HCT116 (cell line): Measurements from ENCODE around the gene C11orf21. TPM values are rescaled to one million over a fixed set of nuclear protein-coding genes. Genes with fewer than 3 reads are reported as not detected.

Source experiments
- ATAC-seq: fragments of 200-7000 bp; cut with Tn5 transposase; 2 replicates; pipeline ENCODE4 v1.9.1; 2020; ENCODE audit warnings: mild to moderate bottlenecking, moderate library complexity
- BruUV-seq: library from RNA; stranded (reverse); fragments of 400-500 nt; replicated peaks from 2 replicates; lab custom pipeline; 2021; lab: Mats Ljungman, UMichigan
- CTCF ChIA-PET: fragments of 300-600 bp; sonication (Branson Sonifier 250); formaldehyde crosslinking; loops from one replicate; lab custom pipeline; 2021; ENCODE audit warnings: antibody characterized with exemption; lab: Charles Lee
- POLR2A ChIA-PET: fragments of 300-600, 350-600 bp; sonication (Branson Sonifier 250); formaldehyde crosslinking; loops from one replicate; lab custom pipeline; 2021; ENCODE audit warnings: antibody characterized with exemption; lab: Charles Lee
- RAD21 ChIA-PET, 2 experiments: fragments of 300-600 bp; sonication (Branson Sonifier 250); formaldehyde crosslinking; loops; one replicate each; lab custom pipeline; 2023; ENCODE audit warnings: low total read pairs in 2 of 2; ENCODE audit not compliant: uncharacterized antibody in 2 of 2, unreplicated experiment in 2 of 2, low non-redundant PET in 1 of 2; lab: Charles Lee
- DNase-seq: peaks from one replicate; pipeline ENCODE4 v3.0.0-alpha.2; 2010; ENCODE audit warnings: low read depth, low spot score
- H2AFZ ChIP-seq: fragments of 200-600 bp; shearing (Covaris generic), sonication (generic); 2 replicates; pipeline ENCODE4 v1.6.1; 2017; ENCODE audit warnings: low read depth, mixed run types, mixed read lengths, antibody characterized with exemption, low read length; ENCODE audit not compliant: poor library complexity, severe bottlenecking
- H3K27ac ChIP-seq: 2 replicates; pipeline ENCODE4 v1.5.1; 2012; ENCODE audit warnings: low read depth, low read length
- H3K27me3 ChIP-seq: fragments of 200-600 bp; sonication (generic); 2 replicates; pipeline ENCODE4 v1.6.1; 2016; ENCODE audit warnings: mixed run types, low read length, mixed read lengths; ENCODE audit not compliant: insufficient read depth
- H3K36me3 ChIP-seq, 2 experiments: fragments of 200-500 bp in 1 of 2; fragments of 200-600 bp in 1 of 2; sonication (Bioruptor generic) in 1 of 2; sonication (generic) in 1 of 2; 2 replicates each; pipeline versions ENCODE4 v1.5.1 to v1.6.1; 2014 to 2016; ENCODE audit warnings: low read length in 2 of 2, inconsistent platforms in 1 of 2, mixed read lengths in 1 of 2, mixed run types in 1 of 2; ENCODE audit not compliant: insufficient read depth in 2 of 2, control insufficient read depth in 1 of 2
- H3K4me1 ChIP-seq, 2 experiments: fragments of 200-600 bp in 1 of 2; sonication (generic) in 1 of 2; 2 replicates each; pipeline versions ENCODE4 v1.5.1 to v1.6.1; 2012 to 2017; ENCODE audit warnings: low read length in 2 of 2, inconsistent platforms in 1 of 2, mild to moderate bottlenecking in 1 of 2, mixed read lengths in 1 of 2, mixed run types in 1 of 2, moderate library complexity in 1 of 2; ENCODE audit not compliant: insufficient read depth in 2 of 2, control insufficient read depth in 1 of 2
- H3K4me2 ChIP-seq: fragments of 200-600 bp; sonication (generic); 2 replicates; pipeline ENCODE4 v1.6.1; 2017; ENCODE audit warnings: mixed run types, low read length, mixed read lengths
- H3K4me3 ChIP-seq, 2 experiments: fragments of 200-600 bp in 1 of 2; sonication (generic) in 1 of 2; replicated peaks in 1 of 2; 2 replicates each; pipeline ENCODE4 v1.5.1; 2011 to 2016; ENCODE audit warnings: low read length in 2 of 2, control low read depth in 1 of 2, low read depth in 1 of 2, mild to moderate bottlenecking in 1 of 2, mixed read lengths in 1 of 2, mixed run types in 1 of 2
- H3K79me2 ChIP-seq: fragments of 200-600 bp; sonication (generic); 2 replicates; pipeline ENCODE4 v1.6.1; 2017; ENCODE audit warnings: mild to moderate bottlenecking, mixed run types, low read length, moderate library complexity, mixed read lengths; ENCODE audit not compliant: insufficient read depth
- H3K9ac ChIP-seq: fragments of 200-600 bp; sonication (generic); 2 replicates; pipeline ENCODE4 v1.6.1; 2016; ENCODE audit warnings: low read length, mixed read lengths
- H3K9me2 ChIP-seq: fragments of 200-600 bp; sonication (generic), shearing (Covaris generic); 2 replicates; pipeline ENCODE4 v1.6.1; 2017; ENCODE audit warnings: mixed run types, mild to moderate bottlenecking, moderate library complexity; ENCODE audit not compliant: insufficient read depth
- H3K9me3 ChIP-seq, 2 experiments: fragments of 200-500 bp in 1 of 2; fragments of 200-600 bp in 1 of 2; sonication (Bioruptor generic) in 1 of 2; sonication (generic) in 1 of 2; 2 replicates each; pipeline ENCODE4 v1.6.1; 2014 to 2017; ENCODE audit warnings: low read length in 2 of 2, mixed read lengths in 2 of 2, inconsistent platforms in 1 of 2, low read depth in 1 of 2, mild to moderate bottlenecking in 1 of 2, mixed run types in 1 of 2, moderate library complexity in 1 of 2; ENCODE audit not compliant: control insufficient read depth in 1 of 2, insufficient read depth in 1 of 2
- H4K20me1 ChIP-seq: fragments of 200-600 bp; sonication (generic), shearing (Covaris generic); 2 replicates; pipeline ENCODE4 v1.6.1; 2017; ENCODE audit warnings: mixed run types, mild to moderate bottlenecking, moderate library complexity; ENCODE audit not compliant: insufficient read depth
- EZH2phosphoT487 ChIP-seq: fragments of 200-600 bp; IDR thresholded peaks from 2 replicates; pipeline ENCODE4 v1.6.1; 2018; ENCODE audit warnings: antibody characterized with exemption, borderline replicate concordance
- FOSL1 ChIP-seq: IDR thresholded peaks from 2 replicates; pipeline ENCODE4 v1.6.1; 2012; ENCODE audit warnings: low read depth
- JUND ChIP-seq: IDR thresholded peaks from 2 replicates; pipeline ENCODE4 v1.6.1; 2012
- POLR2A ChIP-seq: IDR thresholded peaks from 2 replicates; pipeline ENCODE4 v1.7.0; 2011; ENCODE audit warnings: borderline replicate concordance; ENCODE audit not compliant: insufficient read depth, insufficient read length; ENCODE audit errors: extremely low read depth
- POLR2AphosphoS5 ChIP-seq: IDR thresholded peaks from 2 replicates; pipeline ENCODE4 v1.6.1; 2011; ENCODE audit warnings: mild to moderate bottlenecking, low read depth, low read length, moderate library complexity
- RAD21 ChIP-seq: IDR thresholded peaks from 2 replicates; pipeline ENCODE4 v1.6.1; 2012; ENCODE audit warnings: low read depth, mild to moderate bottlenecking
- SRF ChIP-seq: IDR thresholded peaks from 2 replicates; pipeline ENCODE4 v1.6.1; 2012; ENCODE audit warnings: low read depth
- TCF7L2 ChIP-seq: IDR thresholded peaks from 2 replicates; pipeline ENCODE4 v1.7.0; 2011; ENCODE audit warnings: borderline replicate concordance, inconsistent platforms; ENCODE audit not compliant: insufficient read depth, insufficient read length; ENCODE audit errors: extremely low read depth
- ZNF274 ChIP-seq: fragments of 200-500 bp; sonication (Bioruptor generic); IDR thresholded peaks from 2 replicates; pipeline ENCODE4 v1.6.1; 2014; ENCODE audit warnings: mild to moderate bottlenecking, low read depth, low read length, inconsistent platforms
- intact Hi-C: fragments of 100-400 bp; cut with micrococcal nuclease; formaldehyde crosslinking; loops from 2 replicates; pipeline ENCODE4 v1.10.0; 2022
- total RNA-seq: library from RNA; stranded (reverse); gene quantifications from one replicate; pipeline ENCODE4 v1.2.1, GENCODE V29; 2021; ENCODE audit not compliant: unreplicated experiment
- TF ChIP-seq, protein P1 (sequence below), 3 experiments: fragments of 200-600 bp in 1 of 3; sonication (generic) in 1 of 3; IDR thresholded peaks in 2 of 3; conservative IDR thresholded peaks in 1 of 3; 2 replicates each; pipeline ENCODE4 v1.5.1; 2012 to 2017; ENCODE audit warnings: low read depth in 2 of 3, low read length in 2 of 3, antibody characterized with exemption in 1 of 3, borderline replicate concordance in 1 of 3, control low read depth in 1 of 3, mild to moderate bottlenecking in 1 of 3, mixed read lengths in 1 of 3, mixed run types in 1 of 3, moderate library complexity in 1 of 3; ENCODE audit not compliant: insufficient read depth in 1 of 3

Gene C11orf21
- total RNA-seq, 1 experiment from 2014 or later: not detected

DNA sequence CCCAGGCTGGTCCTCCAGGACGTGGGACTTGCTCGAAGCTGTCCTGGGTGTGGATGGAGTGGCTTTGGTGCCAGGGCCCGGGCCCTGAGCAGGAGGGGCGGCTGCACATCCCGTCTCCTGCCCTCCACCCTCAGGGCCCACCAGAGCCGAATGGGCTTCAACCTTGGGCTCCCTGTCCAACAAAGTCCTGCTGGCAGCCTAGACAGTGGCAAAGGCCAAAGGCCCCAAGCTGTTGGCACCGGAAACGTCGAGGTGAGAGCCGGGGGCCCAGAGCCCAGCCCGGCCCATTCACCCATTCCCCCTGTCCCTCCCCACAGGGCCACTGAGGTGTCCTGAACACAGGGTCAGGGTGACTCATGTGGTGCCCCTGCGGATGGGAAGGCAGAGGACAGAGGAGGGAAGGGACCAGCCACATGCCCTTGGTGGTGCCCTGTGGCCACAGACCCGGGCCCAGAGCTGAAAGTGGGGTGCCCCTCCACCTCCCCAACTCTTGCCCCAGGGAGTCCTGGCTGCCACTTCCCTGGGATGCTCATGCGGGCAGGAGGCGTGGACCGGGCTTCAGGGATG lies 9.2 kb upstream of the C11orf21 start:
- no peaks in the 10 kb centered on the region for H3K79me2 ChIP-seq
- CTCF ChIA-PET: interaction anchor here (1.1 to 1.4 kb wide), 2 partner anchors 90 to 110 kb away, joined by 3 to 4 read pairs; partner anchors contain the start of gene TSSC4
- POLR2A ChIA-PET: no interaction called here
- H3K9me2 ChIP-seq: no peaks in the 10 kb centered on the region
- ATAC-seq (no peak), DNase-seq (no peak)
- peaks cover 0 to 20% of the 10 kb centered on the region in 2 experiments for H3K4me1 ChIP-seq
- no peaks in the 10 kb centered on the region for H3K9me3 ChIP-seq
- no TSS peak for BruUV-seq
- no peak overlapping the region for H3K9ac ChIP-seq
- H4K20me1 ChIP-seq: no peaks in the 10 kb centered on the region
- H3K36me3 ChIP-seq: no peaks in the 10 kb centered on the region
- no peak for TF ChIP-seq JUND
- no peak for TF ChIP-seq SRF
- TF ChIP-seq FOSL1: no peak
- TF ChIP-seq RAD21: no peak
- TF ChIP-seq, protein P1, sequence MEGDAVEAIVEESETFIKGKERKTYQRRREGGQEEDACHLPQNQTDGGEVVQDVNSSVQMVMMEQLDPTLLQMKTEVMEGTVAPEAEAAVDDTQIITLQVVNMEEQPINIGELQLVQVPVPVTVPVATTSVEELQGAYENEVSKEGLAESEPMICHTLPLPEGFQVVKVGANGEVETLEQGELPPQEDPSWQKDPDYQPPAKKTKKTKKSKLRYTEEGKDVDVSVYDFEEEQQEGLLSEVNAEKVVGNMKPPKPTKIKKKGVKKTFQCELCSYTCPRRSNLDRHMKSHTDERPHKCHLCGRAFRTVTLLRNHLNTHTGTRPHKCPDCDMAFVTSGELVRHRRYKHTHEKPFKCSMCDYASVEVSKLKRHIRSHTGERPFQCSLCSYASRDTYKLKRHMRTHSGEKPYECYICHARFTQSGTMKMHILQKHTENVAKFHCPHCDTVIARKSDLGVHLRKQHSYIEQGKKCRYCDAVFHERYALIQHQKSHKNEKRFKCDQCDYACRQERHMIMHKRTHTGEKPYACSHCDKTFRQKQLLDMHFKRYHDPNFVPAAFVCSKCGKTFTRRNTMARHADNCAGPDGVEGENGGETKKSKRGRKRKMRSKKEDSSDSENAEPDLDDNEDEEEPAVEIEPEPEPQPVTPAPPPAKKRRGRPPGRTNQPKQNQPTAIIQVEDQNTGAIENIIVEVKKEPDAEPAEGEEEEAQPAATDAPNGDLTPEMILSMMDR (IDR thresholded peaks at IDR 0.05 in 2 of 3, conservative IDR thresholded peaks at IDR 0.05 in 1 of 3; ENCODE audit: borderline replicate concordance in 1 of 3, insufficient read depth in 1 of 3, low read depth in 2 of 3, low read length in 2 of 3): no peak
- TF ChIP-seq EZH2phosphoT487: no peak
- TF ChIP-seq POLR2AphosphoS5: no peak
- TF ChIP-seq TCF7L2: no peak
- no peak for TF ChIP-seq ZNF274
- TF ChIP-seq POLR2A: no peak
- H3K27me3 ChIP-seq: no peaks in the 10 kb centered on the region
- H3K4me3 ChIP-seq: no peak overlapping the region
- no peak overlapping the region for H3K27ac ChIP-seq
- H2AFZ ChIP-seq: no peak overlapping the region
- no peak overlapping the region for H3K4me2 ChIP-seq
- intact Hi-C loops: no loop called here
- RAD21 ChIA-PET: no interaction called here
